A673 (cell line): ENCODE results near the gene HSD3B1. TPM values are rescaled to one million over a fixed set of nuclear protein-coding genes. Genes with fewer than 3 reads are reported as not detected.

ENCODE experiments used
- BruUV-seq: library from RNA; stranded (reverse); fragments of 400-500 nt; replicated peaks from 2 replicates; lab custom pipeline; 2021; lab: Mats Ljungman, UMichigan
- CTCF ChIA-PET: fragments of 300-600 bp; sonication (Branson Sonifier 250); formaldehyde crosslinking; loops from one replicate; lab custom pipeline; 2022; ENCODE audit warnings: antibody characterized with exemption; lab: Charles Lee
- POLR2A ChIA-PET: fragments of 300-600 bp; sonication (Branson Sonifier 250); formaldehyde crosslinking; loops from one replicate; lab custom pipeline; 2022; ENCODE audit warnings: antibody characterized with exemption; ENCODE audit not compliant: low non-redundant PET; lab: Charles Lee
- DNase-seq: peaks from one replicate; pipeline ENCODE4 v3.0.0-alpha.2; 2015; ENCODE audit warnings: low spot score
- H3K27ac ChIP-seq: fragments of 200-600 bp; sonication (generic); 2 replicates; pipeline ENCODE4 v1.5.1; 2016; ENCODE audit warnings: mixed run types, low read depth, mild to moderate bottlenecking, mixed read lengths, antibody characterized with exemption, low read length; ENCODE audit not compliant: poor library complexity, severe bottlenecking
- H3K27me3 ChIP-seq: fragments of 200-600 bp; sonication (generic); replicated peaks from 2 replicates; pipeline ENCODE4 v1.6.1; 2017; ENCODE audit warnings: mixed run types, low read depth, mild to moderate bottlenecking, mixed read lengths, antibody characterized with exemption, low read length; ENCODE audit not compliant: insufficient read depth, poor library complexity
- H3K36me3 ChIP-seq: fragments of 200-600 bp; sonication (generic); 2 replicates; pipeline ENCODE4 v1.6.1; 2016; ENCODE audit warnings: mixed run types, mild to moderate bottlenecking, mixed read lengths, antibody characterized with exemption, low read length; ENCODE audit not compliant: insufficient read depth, poor library complexity, severe bottlenecking
- H3K4me1 ChIP-seq: fragments of 200-600 bp; sonication (generic); 2 replicates; pipeline ENCODE4 v1.6.1; 2017; ENCODE audit warnings: mixed run types, mild to moderate bottlenecking, mixed read lengths, antibody characterized with exemption, low read length; ENCODE audit not compliant: insufficient read depth, poor library complexity, severe bottlenecking
- H3K4me3 ChIP-seq: fragments of 200-600 bp; sonication (generic); 2 replicates; pipeline ENCODE4 v1.5.1; 2016; ENCODE audit warnings: low read depth, mixed run types, mild to moderate bottlenecking, mixed read lengths, low read length; ENCODE audit not compliant: poor library complexity, severe bottlenecking
- H3K9me3 ChIP-seq: fragments of 200-600 bp; sonication (generic); 2 replicates; pipeline ENCODE4 v1.6.1; 2016; ENCODE audit warnings: mixed run types, low read depth, mild to moderate bottlenecking, mixed read lengths, antibody characterized with exemption, low read length; ENCODE audit not compliant: poor library complexity, severe bottlenecking
- EZH2 ChIP-seq: fragments of 200-600 bp; sonication (generic); IDR thresholded peaks from 2 replicates; pipeline ENCODE4 v1.6.1; 2017; ENCODE audit warnings: borderline replicate concordance, low read depth, mild to moderate bottlenecking, mixed read lengths, antibody characterized with exemption, low read length; ENCODE audit not compliant: poor library complexity, severe bottlenecking
- intact Hi-C: fragments of 100-400 bp; cut with micrococcal nuclease; formaldehyde crosslinking; loops from one replicate; pipeline ENCODE4 v1.10.0; 2022; ENCODE audit not compliant: unreplicated experiment
- total RNA-seq: library from RNA; stranded (reverse); gene quantifications from 2 replicates; pipeline ENCODE4 v1.2.3, GENCODE V29; 2021
- TF ChIP-seq, protein P1 (sequence below): fragments of 300-800, 200-600 bp; sonication (generic); conservative IDR thresholded peaks from 2 replicates; pipeline ENCODE4 v1.5.1; 2017; ENCODE audit warnings: low read depth, mild to moderate bottlenecking, antibody characterized with exemption, low read length, moderate library complexity, mixed read lengths

The HSD3B1 gene
- total RNA-seq, 1 experiment from 2014 or later = not detected

DNA sequence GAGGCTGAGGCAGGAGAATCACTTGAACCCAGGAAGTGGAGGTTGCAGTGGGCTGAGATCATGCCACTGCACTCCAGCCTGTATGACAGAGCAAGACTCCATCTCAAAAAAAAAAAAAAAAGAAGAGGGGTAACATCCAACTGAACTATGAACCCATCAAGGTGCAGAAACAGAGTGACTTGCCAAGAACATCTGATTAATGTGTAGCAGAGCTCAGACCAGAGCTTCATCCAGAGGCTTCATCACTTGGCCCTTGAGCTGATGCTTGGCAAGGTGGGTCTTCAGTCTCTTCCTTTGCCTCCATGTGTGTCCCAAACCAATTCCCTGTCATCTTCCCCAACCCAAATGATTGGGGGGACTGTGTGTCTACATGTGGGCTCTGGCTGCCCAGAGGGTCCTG lies 32.6 kb downstream of the HSD3B1 start:
- Histone ChIP-seq H3K4me1 (no peaks in the 10 kb centered on the region), H3K27ac (no peak overlapping the region), H3K27me3 (peaks cover 8% of the 10 kb centered on the region), H3K4me3 (no peak overlapping the region), H3K9me3 (no peaks in the 10 kb centered on the region), H3K36me3 (no peaks in the 10 kb centered on the region)
- ChIA-PET POLR2A (no interaction called here), CTCF (interaction anchor here (0.7 kb wide), 1 partner anchor 495 kb away, joined by 6 read pairs; no protein-coding TSS in a partner anchor)
- DNase-seq = no peak
- intact Hi-C loops = no loop called here
- TF ChIP-seq EZH2 = no peak
- TF ChIP-seq, protein P1, sequence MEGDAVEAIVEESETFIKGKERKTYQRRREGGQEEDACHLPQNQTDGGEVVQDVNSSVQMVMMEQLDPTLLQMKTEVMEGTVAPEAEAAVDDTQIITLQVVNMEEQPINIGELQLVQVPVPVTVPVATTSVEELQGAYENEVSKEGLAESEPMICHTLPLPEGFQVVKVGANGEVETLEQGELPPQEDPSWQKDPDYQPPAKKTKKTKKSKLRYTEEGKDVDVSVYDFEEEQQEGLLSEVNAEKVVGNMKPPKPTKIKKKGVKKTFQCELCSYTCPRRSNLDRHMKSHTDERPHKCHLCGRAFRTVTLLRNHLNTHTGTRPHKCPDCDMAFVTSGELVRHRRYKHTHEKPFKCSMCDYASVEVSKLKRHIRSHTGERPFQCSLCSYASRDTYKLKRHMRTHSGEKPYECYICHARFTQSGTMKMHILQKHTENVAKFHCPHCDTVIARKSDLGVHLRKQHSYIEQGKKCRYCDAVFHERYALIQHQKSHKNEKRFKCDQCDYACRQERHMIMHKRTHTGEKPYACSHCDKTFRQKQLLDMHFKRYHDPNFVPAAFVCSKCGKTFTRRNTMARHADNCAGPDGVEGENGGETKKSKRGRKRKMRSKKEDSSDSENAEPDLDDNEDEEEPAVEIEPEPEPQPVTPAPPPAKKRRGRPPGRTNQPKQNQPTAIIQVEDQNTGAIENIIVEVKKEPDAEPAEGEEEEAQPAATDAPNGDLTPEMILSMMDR = no peak
- BruUV-seq = no TSS peak

DNA sequence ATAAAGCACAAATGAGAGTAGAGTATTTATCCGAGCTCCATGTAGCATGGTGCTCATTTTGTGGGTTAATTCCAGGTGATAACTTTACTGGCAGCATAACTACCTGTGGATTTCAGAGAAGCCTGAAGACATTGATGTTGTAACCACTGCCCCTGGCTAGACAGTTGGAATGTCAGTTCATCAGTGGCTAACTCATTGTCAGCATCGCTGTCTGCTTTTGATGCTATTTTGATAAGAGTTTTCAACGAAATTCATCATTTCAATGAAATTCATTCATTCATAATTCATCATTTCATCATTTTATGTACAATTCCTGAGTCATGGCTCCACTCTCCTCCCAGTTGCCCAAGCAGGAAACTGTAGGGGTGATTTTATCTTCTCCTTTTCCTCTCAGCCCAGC lies 34.4 kb downstream of the HSD3B1 start:
- no peak for DNase-seq
- no TSS peak for BruUV-seq
- Histone ChIP-seq H3K4me3 (no peak overlapping the region), H3K4me1 (no peaks in the 10 kb centered on the region), H3K27ac (no peak overlapping the region), H3K9me3 (no peaks in the 10 kb centered on the region), H3K36me3 (no peaks in the 10 kb centered on the region), H3K27me3 (peaks cover 8% of the 10 kb centered on the region)
- ChIA-PET POLR2A (no interaction called here), CTCF (no interaction called here)
- intact Hi-C loops = no loop called here
- TF ChIP-seq, protein P1 = no peak
- no peak for TF ChIP-seq EZH2

DNA sequence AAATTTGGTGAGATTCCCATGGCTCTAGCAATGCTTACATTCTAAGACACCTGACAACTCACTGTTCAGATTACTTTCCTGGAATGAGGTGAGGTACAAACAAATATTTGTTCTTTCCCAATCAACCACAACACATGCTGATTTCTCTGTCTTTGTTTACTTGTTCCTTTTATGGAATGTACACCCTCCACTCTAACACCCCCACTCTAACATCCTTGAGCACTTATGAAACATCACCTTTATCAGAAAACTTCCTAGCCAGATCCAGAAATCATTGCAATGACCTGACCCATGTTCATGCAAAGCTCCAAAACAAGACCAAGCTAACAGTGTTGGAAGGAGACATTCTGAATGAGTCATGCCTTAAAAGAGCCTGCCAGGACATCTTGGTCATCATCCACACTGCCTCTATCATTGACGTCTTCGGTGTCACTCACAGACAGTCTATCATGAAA lies 35.5 kb downstream of the HSD3B1 start:
- H3K27ac ChIP-seq = no peak overlapping the region
- peaks cover 5% of the 10 kb centered on the region for H3K27me3 ChIP-seq
- no peak overlapping the region for H3K4me3 ChIP-seq
- TF ChIP-seq, protein P1 = no peak
- no peak for TF ChIP-seq EZH2
- ChIA-PET POLR2A (no interaction called here), CTCF (no interaction called here)
- H3K9me3 ChIP-seq = no peaks in the 10 kb centered on the region
- DNase-seq = no peak
- no TSS peak for BruUV-seq
- no peaks in the 10 kb centered on the region for H3K36me3 ChIP-seq
- no peaks in the 10 kb centered on the region for H3K4me1 ChIP-seq
- intact Hi-C loops = no loop called here
